PFSK-1 (cell line): Measurements from ENCODE around the gene KCNJ9.

ENCODE experiments used
- FOXP2 ChIP-seq: optimal IDR thresholded peaks from 2 replicates; pipeline ENCODE3; 2011; ENCODE audit warnings: borderline replicate concordance, control low read depth, inconsistent platforms; ENCODE audit not compliant: insufficient read depth; ENCODE audit errors: extremely low read length, extremely low read depth
- POLR2AphosphoS5 ChIP-seq: IDR thresholded peaks from 2 replicates; pipeline ENCODE4 v1.6.1; 2012; ENCODE audit warnings: low read depth, mild to moderate bottlenecking, control low read depth, low read length, moderate library complexity
- SIN3A ChIP-seq: IDR thresholded peaks from 2 replicates; pipeline ENCODE4 v1.6.1; 2012; ENCODE audit warnings: mild to moderate bottlenecking, low read length, moderate library complexity, borderline replicate concordance; ENCODE audit not compliant: insufficient read depth
- TAF1 ChIP-seq: IDR thresholded peaks from 2 replicates; pipeline ENCODE4 v1.6.1; 2012; ENCODE audit warnings: low read length, control low read depth, borderline replicate concordance; ENCODE audit not compliant: insufficient read depth
- TF ChIP-seq, protein P1 (sequence below), 2 experiments: IDR thresholded peaks; 2 replicates each; pipeline versions ENCODE4 v1.6.1 to v1.8.0; 2011 to 2012; ENCODE audit warnings: low read depth in 2 of 2, low read length in 2 of 2, control low read depth in 1 of 2, inconsistent platforms in 1 of 2, mild to moderate bottlenecking in 1 of 2, moderate library complexity in 1 of 2; ENCODE audit not compliant: insufficient read depth in 1 of 2

Gene KCNJ9

DNA sequence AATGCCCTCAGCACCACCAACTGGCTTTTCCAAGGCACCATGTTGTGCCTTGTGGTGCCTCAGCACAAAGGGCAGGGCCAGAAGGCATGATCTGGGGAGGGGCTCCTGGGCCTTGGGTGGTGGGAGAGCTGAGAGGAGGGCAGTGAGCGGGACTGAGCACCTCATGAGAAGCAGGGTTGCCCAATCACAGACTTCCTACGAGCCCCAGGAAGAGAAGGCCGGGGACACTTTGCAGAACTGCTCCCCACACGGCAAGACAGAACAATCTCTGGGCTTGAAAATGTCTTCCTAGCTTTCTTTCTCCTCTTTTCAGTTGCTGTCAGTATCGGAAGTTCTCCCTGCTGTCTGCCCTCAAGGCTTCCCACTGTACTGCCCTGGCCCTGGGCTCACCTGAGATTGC lies 18.2 kb upstream of the KCNJ9 start:
- TF ChIP-seq POLR2AphosphoS5 (no peak), FOXP2 (no peak), SIN3A (no peak), TAF1 (no peak)
- TF ChIP-seq, protein P1, sequence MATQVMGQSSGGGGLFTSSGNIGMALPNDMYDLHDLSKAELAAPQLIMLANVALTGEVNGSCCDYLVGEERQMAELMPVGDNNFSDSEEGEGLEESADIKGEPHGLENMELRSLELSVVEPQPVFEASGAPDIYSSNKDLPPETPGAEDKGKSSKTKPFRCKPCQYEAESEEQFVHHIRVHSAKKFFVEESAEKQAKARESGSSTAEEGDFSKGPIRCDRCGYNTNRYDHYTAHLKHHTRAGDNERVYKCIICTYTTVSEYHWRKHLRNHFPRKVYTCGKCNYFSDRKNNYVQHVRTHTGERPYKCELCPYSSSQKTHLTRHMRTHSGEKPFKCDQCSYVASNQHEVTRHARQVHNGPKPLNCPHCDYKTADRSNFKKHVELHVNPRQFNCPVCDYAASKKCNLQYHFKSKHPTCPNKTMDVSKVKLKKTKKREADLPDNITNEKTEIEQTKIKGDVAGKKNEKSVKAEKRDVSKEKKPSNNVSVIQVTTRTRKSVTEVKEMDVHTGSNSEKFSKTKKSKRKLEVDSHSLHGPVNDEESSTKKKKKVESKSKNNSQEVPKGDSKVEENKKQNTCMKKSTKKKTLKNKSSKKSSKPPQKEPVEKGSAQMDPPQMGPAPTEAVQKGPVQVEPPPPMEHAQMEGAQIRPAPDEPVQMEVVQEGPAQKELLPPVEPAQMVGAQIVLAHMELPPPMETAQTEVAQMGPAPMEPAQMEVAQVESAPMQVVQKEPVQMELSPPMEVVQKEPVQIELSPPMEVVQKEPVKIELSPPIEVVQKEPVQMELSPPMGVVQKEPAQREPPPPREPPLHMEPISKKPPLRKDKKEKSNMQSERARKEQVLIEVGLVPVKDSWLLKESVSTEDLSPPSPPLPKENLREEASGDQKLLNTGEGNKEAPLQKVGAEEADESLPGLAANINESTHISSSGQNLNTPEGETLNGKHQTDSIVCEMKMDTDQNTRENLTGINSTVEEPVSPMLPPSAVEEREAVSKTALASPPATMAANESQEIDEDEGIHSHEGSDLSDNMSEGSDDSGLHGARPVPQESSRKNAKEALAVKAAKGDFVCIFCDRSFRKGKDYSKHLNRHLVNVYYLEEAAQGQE (IDR thresholded peaks at IDR 0.05; ENCODE audit: insufficient read depth in 1 of 2, low read depth in 2 of 2, low read length in 2 of 2): no peak

DNA sequence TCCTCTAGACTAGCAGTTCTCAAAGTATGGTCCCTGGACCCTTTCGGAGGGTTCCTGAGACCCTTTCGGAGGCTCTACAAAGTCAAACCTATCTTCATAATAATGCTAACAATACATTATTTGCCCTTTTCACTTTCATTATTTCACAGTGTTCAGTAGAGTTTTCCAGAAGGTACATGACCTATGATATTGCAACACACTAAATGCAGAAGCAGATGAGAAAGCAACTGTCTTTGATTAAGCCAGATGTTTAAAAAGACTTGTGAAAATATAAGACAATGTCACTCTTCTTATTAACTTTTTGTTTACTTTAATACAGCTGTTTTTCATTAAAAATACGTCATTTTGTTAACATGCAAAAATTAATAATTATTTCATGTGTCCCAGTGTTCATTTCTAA lies 17.2 kb upstream of the KCNJ9 start:
- TF ChIP-seq, protein P1 (IDR thresholded peaks at IDR 0.05; ENCODE audit: insufficient read depth in 1 of 2, low read depth in 2 of 2, low read length in 2 of 2): no peak
- TF ChIP-seq FOXP2 (no peak), SIN3A (no peak), POLR2AphosphoS5 (no peak), TAF1 (no peak)

DNA sequence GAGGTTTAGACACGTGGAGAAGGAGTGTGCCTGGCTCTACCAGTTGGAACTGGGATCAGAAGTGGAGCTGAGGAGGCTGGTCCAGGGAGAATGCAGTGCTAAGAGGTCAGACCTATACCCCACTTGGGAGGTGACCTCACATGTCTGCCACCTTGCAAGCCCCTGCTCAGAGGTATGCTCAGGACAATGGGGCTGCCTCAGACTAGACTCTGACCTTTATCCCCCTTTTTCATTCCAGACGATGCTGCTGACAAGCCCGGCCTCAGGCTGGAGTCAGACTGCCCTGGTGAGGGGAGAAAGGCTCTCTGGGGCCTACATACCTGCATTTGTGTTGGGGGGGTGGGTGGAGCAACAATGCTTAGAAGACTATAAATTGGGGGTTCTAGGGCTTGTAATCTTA lies 16.6 kb upstream of the KCNJ9 start:
- TF ChIP-seq POLR2AphosphoS5 (no peak), FOXP2 (no peak), TAF1 (no peak)
- TF ChIP-seq, protein P1 (IDR thresholded peaks at IDR 0.05; ENCODE audit: insufficient read depth in 1 of 2, low read depth in 2 of 2, low read length in 2 of 2): no peak

DNA sequence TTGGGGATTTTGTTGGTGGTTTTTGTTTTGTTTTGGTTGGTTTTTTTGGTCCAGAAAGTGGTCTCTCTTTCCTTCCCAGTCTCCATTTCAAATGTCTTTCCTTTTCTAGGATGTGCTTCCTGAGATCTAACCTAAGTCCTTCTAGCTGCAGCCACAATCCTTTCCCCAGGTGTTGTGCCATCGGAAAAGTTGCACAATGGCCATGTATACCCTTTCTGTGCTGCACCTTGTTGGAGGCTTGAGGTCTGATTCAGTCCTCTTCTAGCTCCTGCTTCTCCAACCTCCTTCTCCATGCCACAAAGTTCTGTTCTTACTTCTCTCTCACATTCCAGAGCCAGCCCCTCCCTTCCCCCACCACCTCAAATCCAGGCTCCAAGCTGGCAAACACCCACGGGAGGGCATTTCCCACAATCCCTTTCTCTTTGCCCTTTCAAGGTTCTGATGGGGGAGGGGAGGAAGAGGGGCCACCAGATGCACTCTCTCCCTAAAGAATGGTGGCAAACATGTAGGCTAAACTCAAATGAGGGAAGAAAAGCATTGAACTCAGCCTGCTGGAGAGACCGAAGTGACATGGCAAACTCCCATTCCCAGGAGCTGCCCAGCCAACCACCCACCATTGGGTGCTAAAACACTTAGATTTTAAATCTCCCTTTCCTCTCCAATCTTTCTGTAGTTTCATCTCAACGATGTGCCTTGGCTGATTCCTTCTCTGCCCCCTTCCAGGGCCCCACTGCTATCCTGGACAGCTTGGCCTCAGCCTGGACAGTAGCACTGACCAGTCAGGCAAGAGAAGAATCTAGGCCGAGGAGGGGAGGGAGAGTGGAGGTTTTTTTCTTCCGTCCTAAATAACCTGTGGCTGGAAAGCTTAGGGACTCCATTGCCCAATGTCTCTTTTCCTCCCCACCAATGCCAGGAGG lies 14.3 kb upstream of the KCNJ9 start:
- TF ChIP-seq POLR2AphosphoS5 (no peak), SIN3A (no peak)
- TF ChIP-seq, protein P1 (IDR thresholded peaks at IDR 0.05; ENCODE audit: insufficient read depth in 1 of 2, low read depth in 2 of 2, low read length in 2 of 2): no peak

DNA sequence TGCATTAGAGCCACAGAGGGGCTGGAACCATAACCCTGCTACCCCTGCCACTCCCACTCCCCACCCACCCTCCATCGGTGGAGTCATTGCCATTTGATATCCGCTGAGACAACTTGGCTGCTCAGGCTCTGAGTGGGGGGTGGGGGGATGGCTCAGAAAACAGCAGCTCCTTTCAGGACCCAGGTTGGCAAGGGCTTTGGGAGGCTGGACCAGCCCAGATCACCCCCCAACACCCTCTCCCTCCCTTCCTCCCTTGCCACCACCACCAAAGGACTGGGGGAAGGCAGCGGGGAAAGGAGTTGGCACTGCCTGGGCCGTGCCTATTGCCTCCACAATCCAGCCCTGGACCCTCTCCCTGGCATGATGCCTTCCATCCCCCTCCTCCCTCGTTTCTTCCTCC lies 13.1 kb upstream of the KCNJ9 start:
- TF ChIP-seq SIN3A (no peak), POLR2AphosphoS5 (no peak), TAF1 (no peak), FOXP2 (no peak)
- TF ChIP-seq, protein P1 (IDR thresholded peaks at IDR 0.05; ENCODE audit: insufficient read depth in 1 of 2, low read depth in 2 of 2, low read length in 2 of 2): no peak
